Hematopoietic multipotent progenitor cell treated with erythropoietin and hydrocortisone succinate and interleukin-3 and kit ligand, for 15 days (in vitro differentiated cells): ENCODE data around the gene ATG4C.
A peak's percentile ranks its signal among the peaks of the same experiment; 100 is the strongest.

Source experiments
- DNase-seq: peaks from one replicate; pipeline ENCODE4 v3.0.0-alpha.2; 2015; ENCODE audit warnings: low spot score

The ATG4C gene

DNA sequence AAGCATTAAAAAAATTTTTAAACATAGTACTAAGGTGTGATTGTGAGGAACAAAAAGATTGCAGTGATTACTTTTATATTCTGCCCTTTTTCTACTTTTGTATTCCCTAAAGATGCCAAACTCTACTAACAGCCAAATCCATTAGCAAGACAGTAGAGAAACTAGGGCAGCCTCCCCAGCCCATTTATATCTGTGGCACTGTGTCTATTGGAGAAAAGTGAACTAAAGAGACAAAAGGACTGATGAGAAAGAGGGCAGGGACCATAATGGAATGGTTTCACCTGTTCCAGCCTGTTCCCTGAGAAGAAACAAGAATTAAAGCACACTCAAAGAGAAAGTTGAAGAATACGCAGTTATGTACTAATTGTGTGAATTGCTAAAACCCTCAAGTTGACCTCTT lies 56.6 kb downstream of the ATG4C start:
- no peak for DNase-seq

DNA sequence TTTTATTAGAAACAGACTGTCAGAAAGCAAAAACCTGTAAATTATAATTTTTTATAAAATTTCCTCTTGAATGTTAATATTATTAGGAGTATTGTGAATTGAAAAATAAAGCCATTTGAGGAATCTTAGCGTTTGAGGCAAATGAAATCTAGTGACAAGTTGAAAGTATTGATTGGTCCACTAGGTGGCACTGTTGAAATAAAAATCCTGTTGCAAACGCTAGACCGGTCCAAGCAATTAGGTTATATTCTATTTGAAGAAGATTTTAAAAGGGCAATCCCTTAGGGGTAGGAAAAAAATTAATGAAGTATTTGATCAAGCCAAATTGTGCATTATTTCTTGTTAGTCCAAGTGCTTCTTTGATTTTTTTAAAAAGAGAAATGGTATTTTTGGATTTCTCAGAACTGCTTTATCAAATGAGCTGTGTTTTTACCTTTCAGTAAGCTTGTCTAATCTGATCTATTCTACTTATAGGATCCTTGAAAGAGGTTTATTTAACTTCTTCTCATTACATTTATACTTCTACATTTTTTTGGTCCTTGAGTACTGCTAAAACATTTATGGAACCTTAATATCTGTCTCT lies 57.7 kb downstream of the ATG4C start:
- DNase-seq = peak; percentile 73

DNA sequence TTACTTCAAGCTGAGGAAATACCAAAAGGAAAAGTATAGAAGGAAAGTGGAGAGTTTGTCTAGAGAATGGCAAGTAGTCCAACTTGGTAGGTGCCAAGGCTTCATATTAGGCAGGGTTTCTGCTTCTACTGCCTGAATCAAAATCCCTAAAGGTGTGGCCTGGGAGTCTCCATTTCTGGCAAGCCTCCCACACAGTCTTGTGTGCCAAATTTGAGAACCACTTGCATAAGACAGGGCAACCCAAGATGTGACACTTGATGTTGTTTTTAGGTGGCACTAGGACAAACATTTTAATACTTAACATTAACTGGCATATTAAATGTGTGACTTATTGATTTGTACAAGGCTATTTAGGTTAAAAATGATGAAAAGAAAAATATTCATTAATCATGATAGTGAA lies 60.1 kb downstream of the ATG4C start:
- no peak for DNase-seq

DNA sequence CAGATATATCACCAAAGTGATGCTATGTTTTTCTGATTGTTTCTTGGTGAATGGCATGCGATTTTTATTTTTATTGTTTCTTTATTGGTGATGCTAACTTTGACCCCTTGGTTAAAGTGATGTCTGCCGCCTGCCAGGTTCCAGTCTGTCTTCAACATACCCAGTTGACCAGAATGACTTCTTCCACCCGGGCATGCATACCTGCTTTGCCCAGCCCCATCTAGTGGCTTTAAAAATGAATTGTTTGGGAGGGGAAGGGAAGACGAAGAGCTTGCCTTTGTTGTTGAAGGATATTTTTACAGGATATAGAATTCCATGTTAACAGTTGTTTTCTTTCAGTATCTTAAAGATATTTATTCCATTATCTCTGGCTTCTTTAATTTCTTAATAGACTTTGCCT lies 65.1 kb downstream of the ATG4C start:
- DNase-seq = no peak

DNA sequence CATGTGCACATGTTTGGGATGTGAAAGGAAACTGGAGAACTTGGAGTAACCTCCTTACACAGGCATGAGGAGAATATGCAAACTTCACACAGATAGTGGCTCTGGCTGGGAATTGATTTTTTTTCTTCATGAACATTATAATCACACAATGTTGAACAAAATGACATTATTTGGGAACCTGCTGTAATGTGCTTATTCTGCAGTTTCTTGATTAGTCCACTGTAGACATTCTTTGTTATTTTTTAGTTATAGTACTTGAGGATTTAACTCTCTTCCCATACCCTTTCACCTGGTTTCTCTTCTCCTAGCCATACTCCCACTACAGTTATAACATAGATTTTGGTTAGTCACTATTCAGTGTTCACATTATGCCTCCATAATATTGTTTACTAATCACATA lies 68.3 kb downstream of the ATG4C start:
- DNase-seq = no peak

DNA sequence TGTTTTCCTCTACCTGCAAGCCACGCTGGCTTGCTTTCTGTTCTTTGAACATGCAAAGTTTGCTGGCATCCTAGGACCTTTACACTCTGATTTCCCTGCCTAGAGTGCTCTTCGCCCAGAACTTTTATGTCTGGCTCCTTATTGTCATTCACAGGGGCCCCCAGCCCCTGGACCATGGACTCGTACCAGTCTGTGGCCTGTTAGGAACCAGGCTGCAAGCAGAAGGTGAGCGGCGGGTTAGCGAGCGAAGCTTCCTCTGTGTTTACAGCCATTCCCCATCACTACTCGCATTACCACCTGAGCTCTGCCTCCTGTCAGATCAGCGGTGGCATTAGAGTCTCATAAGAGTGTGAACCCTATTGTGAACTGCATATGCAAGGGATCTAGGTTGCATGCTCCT lies 73.0 kb downstream of the ATG4C start:
- DNase-seq = no peak

DNA sequence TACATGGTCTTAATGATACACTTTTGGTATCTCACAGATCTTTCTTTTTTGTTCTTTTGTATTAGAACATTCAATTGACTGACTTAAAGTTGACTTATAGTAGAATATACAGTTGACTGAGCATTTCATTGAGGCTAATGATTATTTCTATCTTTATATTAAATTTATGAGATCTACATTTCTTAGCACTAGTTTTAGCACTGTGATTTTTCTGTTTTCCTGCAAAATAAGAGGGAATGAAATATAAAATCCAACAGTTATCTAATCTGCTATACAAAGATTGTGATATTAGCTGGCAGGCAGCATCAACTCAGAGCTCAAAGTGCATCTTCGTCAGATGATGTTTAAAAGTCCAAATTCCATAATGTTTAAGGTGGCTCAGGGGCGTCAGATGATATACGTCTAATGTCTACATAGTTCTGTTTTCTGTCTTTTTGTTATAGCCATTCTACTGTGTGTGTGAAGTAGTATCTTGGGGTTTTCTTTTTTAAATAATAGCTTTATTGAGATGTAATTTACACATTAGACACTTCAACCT lies 85.4 kb downstream of the ATG4C start:
- no peak for DNase-seq

DNA sequence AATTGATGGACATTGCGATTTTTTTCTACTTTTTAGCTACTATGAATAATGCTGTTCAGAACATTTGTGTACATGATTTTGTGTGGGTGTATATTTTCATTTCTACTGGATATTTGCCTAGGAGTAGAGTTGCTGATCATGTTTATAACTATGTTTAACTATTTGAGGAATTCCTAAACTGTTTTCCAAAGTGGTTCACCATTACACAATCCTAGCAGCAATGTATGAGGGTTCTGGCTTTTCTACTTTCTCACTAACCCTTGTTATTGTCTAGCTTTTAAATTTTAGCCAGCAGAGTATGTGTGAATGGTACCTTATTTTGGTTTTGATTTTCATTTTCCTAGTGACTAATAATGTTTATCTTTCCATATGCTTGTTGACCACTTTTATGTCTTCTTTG lies 86.2 kb downstream of the ATG4C start:
- DNase-seq = no peak

DNA sequence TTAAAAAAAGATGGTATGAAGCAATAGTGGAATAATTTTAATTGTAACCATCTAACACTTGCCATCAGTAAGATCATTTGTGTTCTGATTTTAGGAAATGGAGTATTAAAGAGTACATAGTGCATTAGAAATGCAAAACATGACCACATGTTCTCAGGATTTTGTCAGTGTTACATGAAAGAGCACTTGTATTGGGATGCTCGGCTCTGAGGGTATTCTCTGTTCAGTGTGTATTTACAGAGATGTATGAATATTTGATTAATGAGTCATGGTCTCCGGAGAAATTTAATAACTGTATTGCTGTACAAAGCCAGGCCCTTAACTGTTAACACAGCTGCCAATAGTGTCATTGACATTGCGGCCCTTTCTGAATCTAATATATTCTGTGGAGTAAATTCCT lies 91.7 kb downstream of the ATG4C start:
- DNase-seq = no peak

DNA sequence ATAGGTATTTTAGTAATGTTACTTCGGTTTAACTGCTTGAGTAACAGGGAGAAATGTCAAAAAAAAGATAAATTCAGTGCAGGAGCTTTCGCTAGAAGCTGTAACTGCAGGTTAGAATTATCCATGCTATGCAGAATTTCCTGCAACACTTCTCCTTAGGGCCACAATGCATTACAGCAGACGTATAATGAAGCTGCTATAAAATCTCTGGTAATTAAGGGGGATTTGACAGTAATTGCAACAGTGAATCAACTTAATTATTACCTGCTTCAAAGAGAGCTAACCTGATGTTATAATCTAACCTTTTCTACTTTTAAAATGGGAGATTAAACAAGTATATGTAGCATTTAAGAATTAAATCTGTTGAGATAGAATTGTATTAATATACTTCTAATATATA lies 92.6 kb downstream of the ATG4C start:
- DNase-seq = no peak

DNA sequence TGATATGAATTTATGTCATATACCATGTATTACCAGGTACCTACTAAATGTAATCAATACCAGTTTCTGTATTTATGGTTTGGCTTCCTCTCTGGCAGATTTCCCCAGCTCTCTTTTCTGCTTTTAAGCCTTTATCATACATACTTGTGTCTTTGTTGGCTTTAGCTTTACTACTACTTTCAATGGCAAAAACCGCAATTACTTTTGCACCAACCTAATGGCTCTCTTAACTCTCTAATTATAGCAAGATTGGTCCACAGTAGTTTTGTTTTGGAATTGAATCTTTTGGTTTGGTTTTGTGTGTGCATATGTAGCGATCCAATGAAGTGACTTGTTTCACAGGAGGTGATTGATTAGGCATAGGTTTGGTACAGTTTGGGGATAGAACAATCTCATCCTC lies 93.6 kb downstream of the ATG4C start:
- DNase-seq = no peak

DNA sequence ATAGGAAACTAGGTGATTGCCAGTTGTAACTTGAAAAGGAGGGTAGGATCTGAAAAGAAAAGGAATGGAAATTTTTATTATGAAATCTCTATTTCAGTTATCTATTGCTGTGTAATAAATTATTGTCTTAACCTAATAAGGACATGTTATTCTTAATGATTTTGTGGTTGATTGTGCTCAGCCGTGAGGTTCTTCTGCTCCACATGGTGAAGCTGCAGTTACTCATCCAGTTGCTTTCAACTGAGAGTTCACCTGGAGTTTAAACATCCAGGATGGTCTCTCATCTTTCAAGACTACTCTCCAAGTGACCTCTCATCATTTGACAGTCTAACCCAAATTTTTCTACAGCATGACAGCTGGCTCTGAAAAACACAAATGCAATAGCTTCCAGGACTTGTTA lies 96.0 kb downstream of the ATG4C start:
- no peak for DNase-seq

DNA sequence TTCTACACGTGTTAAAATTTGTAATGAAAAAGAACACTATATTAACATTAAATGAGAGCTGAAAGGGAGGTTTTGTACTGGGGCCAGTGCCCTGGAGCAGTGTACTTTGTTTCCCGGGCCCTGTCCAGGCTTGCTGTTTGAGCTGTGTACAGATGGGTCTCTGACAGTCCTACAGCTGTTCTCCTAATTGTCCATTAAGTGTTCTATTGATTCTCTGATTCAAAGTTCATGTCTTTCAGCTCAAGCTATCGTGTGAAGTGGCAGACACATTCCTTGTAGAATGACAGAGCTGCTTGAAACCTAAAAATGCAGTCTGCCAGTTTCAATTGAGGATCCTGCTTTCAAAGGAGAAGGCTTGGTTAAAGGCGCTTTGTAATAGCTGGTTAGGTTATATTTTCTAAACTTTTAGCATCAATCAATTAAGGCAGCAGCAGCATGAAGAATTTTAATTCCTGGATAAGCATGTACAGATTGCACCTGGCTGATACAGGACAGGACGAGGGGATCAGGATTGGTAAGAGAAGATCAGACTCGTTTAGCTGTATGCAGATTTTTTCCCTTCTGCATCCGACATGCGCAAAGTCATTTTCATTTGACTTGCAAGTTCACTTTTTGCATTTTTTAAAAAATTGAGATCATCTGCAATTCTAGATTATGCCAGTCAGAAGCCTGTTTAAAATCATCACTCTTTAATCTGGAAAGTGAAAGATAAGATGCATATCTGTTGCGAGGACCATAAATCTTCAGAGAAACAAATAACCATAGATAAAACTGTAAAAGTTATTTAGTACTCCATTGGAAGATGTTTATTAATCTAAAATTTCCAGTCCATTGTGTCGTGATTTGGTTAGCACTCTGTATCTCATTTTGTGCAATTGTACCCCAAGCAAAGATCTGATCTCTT lies 98.5 kb downstream of the ATG4C start:
- no peak for DNase-seq

DNA sequence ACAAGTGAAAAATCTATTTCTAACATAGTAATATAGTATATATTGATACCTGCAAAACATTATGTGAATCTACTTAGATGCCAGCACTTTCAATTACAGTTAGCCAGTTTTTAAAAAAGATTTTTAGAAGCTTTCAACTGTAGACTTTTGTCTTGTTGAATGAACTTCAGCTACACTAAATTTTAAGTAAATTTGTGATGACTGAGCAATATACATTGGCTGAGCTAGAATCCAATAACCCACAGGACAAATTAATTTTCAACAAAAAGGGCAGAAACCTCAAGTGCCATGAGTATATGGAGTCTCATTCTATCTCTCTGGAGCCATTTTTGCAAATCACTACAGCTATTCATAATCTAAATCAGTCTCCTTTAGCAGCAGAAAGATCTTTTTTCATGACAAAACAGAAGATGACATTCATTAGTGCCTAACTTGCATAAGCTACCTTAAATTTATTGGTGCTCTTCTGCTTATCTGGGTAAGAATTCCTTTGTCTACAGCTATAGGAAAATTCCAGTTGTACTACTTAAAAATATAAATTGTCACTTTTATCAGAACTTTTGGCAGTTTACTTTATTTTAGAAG lies 100.3 kb downstream of the ATG4C start:
- no peak for DNase-seq

DNA sequence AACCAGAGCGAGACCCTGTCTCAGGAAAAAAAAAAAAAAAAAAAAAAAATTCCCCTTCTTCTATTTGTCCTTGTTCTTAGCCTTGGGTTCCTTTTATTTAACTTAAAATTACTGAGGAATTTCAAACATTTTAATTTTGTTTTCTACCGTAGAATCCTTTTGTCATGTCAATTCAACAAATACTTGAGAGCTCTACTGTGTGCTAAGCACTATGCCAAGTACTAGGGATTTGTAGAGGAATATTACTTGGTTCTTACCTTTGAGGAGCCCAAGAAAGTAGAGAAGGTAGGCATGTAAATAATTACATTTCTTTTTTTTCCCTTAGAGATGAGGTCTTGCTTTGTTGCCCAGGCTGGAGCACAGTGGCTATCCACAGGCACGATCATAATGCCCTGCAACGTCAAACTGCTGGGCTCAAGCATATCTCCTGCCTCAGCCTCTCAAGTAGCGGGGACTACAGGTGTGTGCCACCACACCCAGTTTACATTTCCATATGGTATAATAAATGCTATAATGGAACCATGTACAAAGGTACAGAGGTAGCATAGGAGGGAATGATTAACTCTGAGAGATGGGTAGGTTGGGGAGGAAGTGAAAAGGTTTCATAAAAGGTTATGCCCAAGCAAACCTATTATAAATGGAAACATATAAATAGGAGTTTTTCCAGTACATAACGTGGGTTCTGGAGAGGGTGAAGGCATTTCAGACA lies 104.0 kb downstream of the ATG4C start:
- no peak for DNase-seq

DNA sequence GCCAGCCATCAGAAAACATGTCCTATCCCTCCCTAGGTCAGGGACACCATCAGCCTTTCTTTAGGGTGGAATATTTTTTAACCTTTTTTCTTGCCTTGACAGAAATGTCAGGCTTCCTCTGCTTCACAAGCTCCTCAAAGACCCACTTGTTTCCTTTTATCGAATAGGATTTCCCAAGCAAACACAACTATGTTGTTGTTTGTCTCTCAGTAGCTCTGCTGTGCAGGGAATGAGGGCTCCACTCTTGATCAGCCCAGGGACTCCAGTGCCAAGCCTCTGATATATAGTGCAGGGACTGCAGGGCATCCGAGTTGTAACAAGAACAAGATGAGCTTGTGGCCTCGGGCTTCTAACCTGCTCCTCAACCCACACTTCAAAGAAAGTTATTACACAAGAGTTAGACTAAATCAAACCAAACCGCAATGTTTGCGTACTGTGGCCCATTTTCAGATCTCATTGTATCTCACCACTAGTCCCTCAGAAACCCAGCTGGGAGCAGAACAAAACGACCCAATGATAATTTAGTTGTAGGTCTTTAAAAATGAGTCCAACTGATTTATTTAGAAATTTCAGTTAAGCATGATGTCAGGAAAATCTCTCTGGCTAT lies 108.1 kb downstream of the ATG4C start:
- no peak for DNase-seq

DNA sequence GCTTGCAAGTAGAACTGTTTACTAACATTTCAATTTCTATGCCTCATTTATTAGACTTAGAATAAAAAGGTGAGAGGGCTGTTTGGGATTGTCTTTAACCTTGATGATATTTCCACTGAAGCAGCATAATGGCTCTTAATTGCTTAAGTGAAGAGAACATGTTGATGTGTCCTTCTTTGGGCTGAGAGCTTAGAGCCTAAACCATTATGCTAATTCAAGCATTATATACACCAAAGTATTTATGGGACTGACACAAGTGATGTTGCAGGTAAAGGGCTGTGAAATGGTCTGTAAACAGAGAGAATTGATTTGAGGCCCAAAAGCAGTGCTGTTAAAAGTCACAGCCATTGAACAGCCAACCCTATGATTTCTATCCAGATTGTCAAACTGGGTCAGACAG lies 113.9 kb downstream of the ATG4C start:
- no peak for DNase-seq

DNA sequence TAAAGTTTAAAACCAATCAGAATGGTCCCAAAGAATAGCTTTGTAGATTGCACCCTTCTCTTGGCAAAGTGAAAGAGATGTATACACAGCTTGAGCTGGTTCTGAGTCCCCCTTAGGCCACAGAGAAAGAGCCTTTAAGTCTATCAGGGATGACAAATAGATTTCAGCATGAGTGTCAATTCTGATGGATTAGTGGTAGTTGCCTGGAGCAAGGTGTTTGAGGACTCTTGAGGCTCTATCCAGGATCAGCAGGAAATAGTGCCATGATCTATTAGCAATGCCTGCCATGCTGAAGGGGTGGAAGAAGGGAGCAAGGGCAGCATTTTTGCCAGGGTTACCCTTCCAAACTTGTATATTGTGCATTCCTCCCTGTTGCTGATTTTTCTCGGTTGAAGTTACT lies 116.6 kb downstream of the ATG4C start:
- no peak for DNase-seq

DNA sequence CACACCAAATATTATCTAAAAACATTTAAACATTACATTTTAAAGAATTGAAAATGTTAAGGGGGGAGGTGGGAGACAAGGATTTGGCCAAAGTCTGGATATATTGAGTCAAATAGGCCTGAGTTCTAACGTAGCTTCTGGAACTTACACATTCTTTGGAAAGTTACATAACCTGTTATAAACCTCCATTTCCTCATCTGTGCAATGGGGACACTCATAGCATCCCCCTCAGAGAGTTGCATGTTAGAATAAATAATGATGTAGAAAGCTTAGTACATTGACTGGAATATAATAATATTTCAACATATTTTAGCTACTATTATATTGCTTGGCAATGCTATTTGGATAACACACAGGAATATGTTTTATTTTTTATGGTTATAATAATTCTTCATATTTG lies 117.7 kb downstream of the ATG4C start:
- no peak for DNase-seq

DNA sequence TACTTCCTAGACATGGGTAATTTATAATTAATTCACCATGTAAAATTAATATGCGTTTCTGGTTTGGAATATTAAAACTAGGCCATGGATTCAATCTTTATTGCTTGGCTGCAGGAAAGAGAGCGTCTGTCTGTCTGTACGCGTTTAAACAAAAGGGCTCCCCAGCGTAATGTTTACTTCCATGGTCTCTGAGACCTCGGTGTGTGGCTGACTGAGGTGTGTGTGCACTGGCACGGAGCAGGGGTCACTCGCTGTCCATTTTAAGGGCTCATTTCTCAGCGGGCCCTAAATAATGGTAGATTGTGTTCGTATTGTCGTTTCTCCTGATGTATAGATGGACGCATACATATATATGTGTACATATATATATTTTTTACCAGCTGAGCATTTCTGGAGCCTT lies 119.6 kb downstream of the ATG4C start:
- DNase-seq = no peak

DNA sequence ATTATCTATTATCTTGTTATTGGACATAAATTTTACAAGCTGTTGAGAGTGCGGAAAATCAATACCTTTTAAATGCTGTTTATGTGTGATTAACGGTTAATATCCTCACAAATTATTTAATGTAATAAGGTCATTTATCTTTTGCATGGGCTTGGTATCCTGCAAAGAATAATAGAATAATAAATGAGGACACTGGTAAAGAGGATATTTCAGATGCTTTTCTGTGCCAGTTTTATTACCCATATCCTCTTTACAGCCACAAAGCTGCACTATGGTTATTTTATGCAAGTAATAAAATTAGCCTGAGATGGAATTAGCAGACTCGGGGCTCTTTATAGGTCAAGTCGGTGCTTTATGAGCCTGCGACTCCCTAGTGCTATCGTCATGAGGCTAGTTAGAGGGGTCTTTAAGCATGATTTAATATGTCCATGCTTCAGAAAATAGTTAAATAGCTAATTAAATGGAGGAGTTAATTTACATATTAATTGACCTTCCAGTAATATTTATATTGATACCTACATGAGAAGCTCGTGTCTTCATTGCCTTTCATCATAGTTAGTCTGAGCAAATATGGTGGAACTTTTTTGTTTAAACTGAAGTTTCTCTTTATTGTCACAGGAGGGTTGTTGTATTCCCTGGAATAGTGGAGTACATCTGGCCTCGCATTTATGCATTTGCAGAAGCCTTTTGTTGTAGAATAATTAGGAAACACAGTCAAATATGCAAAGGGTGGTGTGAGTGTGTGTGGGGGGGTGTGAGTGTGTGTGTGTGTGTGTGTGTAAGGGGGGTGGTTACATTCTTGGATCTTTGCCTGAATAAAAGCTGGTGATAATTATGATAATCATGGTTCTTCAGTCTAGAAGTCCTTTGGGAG lies 120.3 kb downstream of the ATG4C start:
- no peak for DNase-seq
